Activated naive CD8-positive, alpha-beta T cell treated with anti-CD3 and anti-CD28 coated beads, Interleukin-2, amount 10 ng/mL, durations not matched to agents 7 days and 5 days (primary cell): ENCODE results near the gene DYRK2. TPM values are rescaled to one million over a fixed set of nuclear protein-coding genes. Genes with fewer than 3 reads are reported as not detected.
A peak's percentile ranks its signal among the peaks of the same experiment; 100 is the strongest.

Experiments
- ATAC-seq: fragments of 150-1000 bp; cut with Tn5 transposase; one replicate; pipeline ENCODE4 v1.10.0; 2021; ENCODE audit warnings: low read depth, moderate library complexity
- POLR2A ChIA-PET: fragments of 350-600 bp; sonication (Branson Sonifier 250); formaldehyde crosslinking; loops from one replicate; lab custom pipeline; 2021; ENCODE audit warnings: antibody characterized with exemption; lab: Charles Lee
- DNase-seq: peaks from one replicate; pipeline ENCODE4 v3.0.0; 2021
- H3K27ac Mint-ChIP-seq: one replicate; pipeline ENCODE4 v1.8.0; 2022; ENCODE audit warnings: mild to moderate bottlenecking, mixed read lengths
- H3K27me3 Mint-ChIP-seq: one replicate; pipeline ENCODE4 v1.8.0; 2022; ENCODE audit warnings: mild to moderate bottlenecking, moderate library complexity, mixed read lengths
- H3K36me3 Mint-ChIP-seq: one replicate; pipeline ENCODE4 v1.8.0; 2021; ENCODE audit warnings: mild to moderate bottlenecking, mixed read lengths
- H3K4me1 Mint-ChIP-seq: one replicate; pipeline ENCODE4 v1.8.0; 2021; ENCODE audit warnings: mixed read lengths
- H3K4me3 Mint-ChIP-seq: one replicate; pipeline ENCODE4 v1.8.0; 2022; ENCODE audit warnings: mild to moderate bottlenecking, moderate library complexity, mixed read lengths
- H3K9me3 Mint-ChIP-seq: one replicate; pipeline ENCODE4 v1.8.0; 2021; ENCODE audit warnings: mixed read lengths
- total RNA-seq, 2 experiments: library from RNA; stranded (reverse); gene quantifications; one replicate each; pipeline ENCODE4 v1.2.3, GENCODE V29; 2021

The DYRK2 gene
- total RNA-seq, 2 experiments from 2014 or later, result 108 to 109 TPM

- DNase-seq, result peak; percentile 88
- Mint-ChIP-seq H3K27me3 (peaks cover 3% of the 10 kb centered on the region), H3K4me3 (peak overlapping the region; percentile 72), H3K9me3 (peaks cover 10% of the 10 kb centered on the region), H3K4me1 (peaks cover 50% of the 10 kb centered on the region), H3K36me3 (peaks cover 30% of the 10 kb centered on the region), H3K27ac (peak overlapping the region; percentile 94)
- ATAC-seq, result peak; percentile 99
- POLR2A ChIA-PET, result interaction anchor here (0.8 to 3.9 kb wide), 8 partner anchors 13 to 85 kb away, joined by 3 to 57 read pairs (median 7); partner anchors contain the start of gene DYRK2
Measured at GRCh38 chr12:67630373-67631088, 18.0 kb upstream of the DYRK2 start.

GRCh38 chr12:67632005-67632404 lies 16.5 kb upstream of the DYRK2 start:
- POLR2A ChIA-PET, result interaction anchor here (3.9 to 7.8 kb wide), 2 partner anchors 17 kb away, joined by 42 to 57 read pairs; partner anchors contain the start of gene DYRK2
- Mint-ChIP-seq H3K36me3 (peaks cover 30% of the 10 kb centered on the region), H3K27me3 (peaks cover 3% of the 10 kb centered on the region), H3K4me1 (peaks cover 47% of the 10 kb centered on the region), H3K9me3 (peaks cover 10% of the 10 kb centered on the region), H3K4me3 (no peak overlapping the region), H3K27ac (no peak overlapping the region)
- no peak for DNase-seq
- no peak for ATAC-seq

DNA sequence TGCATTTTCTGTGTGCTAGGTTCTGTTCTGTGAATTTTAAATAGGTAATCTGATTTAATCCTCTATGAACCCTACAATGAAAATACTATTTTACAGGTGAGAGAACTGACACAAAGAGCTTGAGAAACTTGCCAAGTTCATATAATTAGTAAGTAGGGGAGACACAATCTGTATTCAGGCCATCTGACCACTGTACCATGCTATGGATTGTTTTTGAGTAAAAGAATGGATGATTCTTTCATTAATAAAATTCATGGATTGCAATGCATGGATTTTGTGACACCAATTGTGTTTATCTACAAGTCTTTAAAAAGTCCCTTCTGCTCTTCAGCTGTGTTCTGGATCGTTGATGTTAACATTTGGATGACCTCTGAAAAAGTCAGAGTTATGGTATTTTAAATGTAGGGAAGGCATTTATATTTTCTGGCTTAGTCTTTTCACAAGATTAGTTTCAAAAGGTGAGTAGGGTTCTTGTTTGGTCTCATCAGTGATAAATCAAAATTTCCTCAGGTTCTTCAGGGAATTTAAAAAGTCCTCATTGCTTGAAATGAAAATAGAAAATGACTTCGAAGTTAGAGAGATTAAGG lies 15.4 kb upstream of the DYRK2 start:
- Mint-ChIP-seq H3K9me3 (peaks cover 10% of the 10 kb centered on the region), H3K4me1 (peaks cover 45% of the 10 kb centered on the region), H3K27me3 (peaks cover 3% of the 10 kb centered on the region), H3K36me3 (peaks cover 31% of the 10 kb centered on the region), H3K4me3 (no peak overlapping the region), H3K27ac (no peak overlapping the region)
- DNase-seq (no peak), ATAC-seq (no peak)
- POLR2A ChIA-PET, result interaction anchor here (0.6 to 7.8 kb wide), 2 partner anchors 9 to 16 kb away, joined by 3 to 42 read pairs; partner anchors contain the start of gene DYRK2

- POLR2A ChIA-PET, result interaction anchor here (0.5 to 7.8 kb wide), 3 partner anchors 9 to 278 kb away, joined by 3 to 42 read pairs (median 3); partner anchors contain the start of gene DYRK2
- Mint-ChIP-seq H3K4me1 (peaks cover 43% of the 10 kb centered on the region), H3K27ac (no peak overlapping the region), H3K9me3 (peaks cover 8% of the 10 kb centered on the region), H3K36me3 (peaks cover 29% of the 10 kb centered on the region), H3K27me3 (peaks cover 3% of the 10 kb centered on the region), H3K4me3 (no peak overlapping the region)
- DNase-seq, result no peak
- no peak for ATAC-seq
Measured at GRCh38 chr12:67633708-67634107, 14.8 kb upstream of the DYRK2 start.

DNA sequence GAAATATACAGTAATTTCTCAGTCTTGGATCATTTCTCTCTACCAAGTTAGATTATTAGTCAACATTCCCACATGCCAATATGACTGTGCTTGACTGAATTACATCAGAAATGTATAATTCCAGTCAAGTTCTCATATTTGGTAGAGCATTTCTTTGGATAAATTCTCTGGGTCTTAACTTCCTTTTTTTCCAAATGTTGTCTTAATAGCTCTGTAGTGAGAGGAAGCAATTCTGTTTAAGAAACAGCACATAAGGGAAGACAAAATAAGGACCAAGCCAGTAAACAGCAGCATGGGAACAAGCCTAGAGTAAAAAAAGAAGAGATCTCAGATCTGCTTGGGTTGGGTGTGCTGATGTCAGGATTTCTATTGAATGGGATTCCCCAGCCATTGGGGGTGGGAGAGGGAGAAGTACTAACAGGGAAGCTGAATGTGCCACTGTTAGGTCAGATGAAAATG lies 14.2 kb upstream of the DYRK2 start:
- ATAC-seq, result no peak
- H3K36me3 Mint-ChIP-seq, result peaks cover 24% of the 10 kb centered on the region
- H3K27ac Mint-ChIP-seq, result no peak overlapping the region

GRCh38 chr12:67637718-67638117 lies 10.8 kb upstream of the DYRK2 start:
- POLR2A ChIA-PET, result interaction anchor here (7.8 kb wide), 1 partner anchor 11 kb away, joined by 42 read pairs; the partner anchor contains the start of gene DYRK2
- Mint-ChIP-seq H3K9me3 (peaks cover 1% of the 10 kb centered on the region), H3K27me3 (peaks cover 3% of the 10 kb centered on the region), H3K4me3 (no peak overlapping the region), H3K27ac (no peak overlapping the region), H3K36me3 (peaks cover 14% of the 10 kb centered on the region), H3K4me1 (peaks cover 15% of the 10 kb centered on the region)
- DNase-seq (no peak), ATAC-seq (no peak)

More for the DNA sequence above, 14.2 kb upstream of the DYRK2 start:
- Mint-ChIP-seq H3K4me1 (peaks cover 43% of the 10 kb centered on the region), H3K4me3 (no peak overlapping the region), H3K9me3 (peaks cover 7% of the 10 kb centered on the region), H3K27me3 (peaks cover 3% of the 10 kb centered on the region)
- POLR2A ChIA-PET, result interaction anchor here (7.8 kb wide), 1 partner anchor 15 kb away, joined by 42 read pairs; the partner anchor contains the start of gene DYRK2
- DNase-seq, result no peak

DNA sequence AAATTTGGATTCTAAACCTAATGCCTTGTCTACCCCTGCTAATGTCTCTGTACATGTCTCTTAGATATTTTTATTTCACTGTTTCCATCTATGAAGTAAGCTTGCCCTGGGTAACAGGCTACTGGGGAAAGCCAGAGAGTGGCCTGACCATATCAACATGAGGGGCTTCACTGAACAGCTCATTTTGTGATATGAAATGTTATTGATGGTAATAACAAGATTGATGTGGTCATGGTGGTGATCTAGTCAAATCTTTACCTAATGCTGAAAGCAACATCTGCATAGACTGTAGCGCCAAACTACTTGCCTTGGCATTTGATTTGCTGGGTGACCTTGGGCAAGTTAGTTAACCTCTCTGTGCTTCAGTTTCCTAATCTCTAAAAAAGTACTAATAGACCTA lies 9.9 kb upstream of the DYRK2 start:
- Mint-ChIP-seq H3K27me3 (no peaks in the 10 kb centered on the region), H3K36me3 (peaks cover 5% of the 10 kb centered on the region), H3K4me1 (peaks cover 6% of the 10 kb centered on the region), H3K9me3 (peaks cover 1% of the 10 kb centered on the region), H3K4me3 (no peak overlapping the region), H3K27ac (no peak overlapping the region)
- POLR2A ChIA-PET, result interaction anchor here (7.8 kb wide), 1 partner anchor 10 kb away, joined by 42 read pairs; the partner anchor contains the start of gene DYRK2
- DNase-seq, result no peak
- no peak for ATAC-seq

GRCh38 chr12:67640863-67641262 lies 7.7 kb upstream of the DYRK2 start:
- Mint-ChIP-seq H3K27ac (no peak overlapping the region), H3K27me3 (no peaks in the 10 kb centered on the region), H3K4me3 (no peak overlapping the region), H3K4me1 (peaks cover 2% of the 10 kb centered on the region), H3K36me3 (peaks cover 3% of the 10 kb centered on the region), H3K9me3 (peaks cover 1% of the 10 kb centered on the region)
- POLR2A ChIA-PET, result no interaction called here
- ATAC-seq (no peak), DNase-seq (no peak)

DNA sequence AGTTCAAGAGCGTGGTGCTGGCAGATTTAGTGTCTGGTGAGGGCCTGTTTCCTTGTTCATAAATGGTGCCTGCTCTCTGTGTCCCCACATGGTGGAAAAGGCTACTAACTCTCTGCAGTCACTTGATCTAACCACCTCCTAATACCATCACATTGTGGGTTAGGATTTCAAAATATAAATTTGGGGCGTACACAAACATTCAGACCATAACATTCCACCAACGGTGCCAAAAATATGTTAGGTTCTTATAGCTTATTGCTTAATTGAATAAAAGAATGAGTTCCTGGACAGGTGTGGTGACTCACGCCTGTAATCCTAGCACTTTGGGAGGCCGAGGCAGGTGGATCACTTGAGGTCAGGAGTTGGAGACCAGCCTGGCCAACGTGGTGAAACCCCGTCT lies 3.4 kb upstream of the DYRK2 start:
- H3K27ac Mint-ChIP-seq, result no peak overlapping the region
- POLR2A ChIA-PET, result no interaction called here
- no peaks in the 10 kb centered on the region for H3K9me3 Mint-ChIP-seq
- DNase-seq (no peak), ATAC-seq (no peak)
- no peak overlapping the region for H3K4me3 Mint-ChIP-seq
- H3K27me3 Mint-ChIP-seq, result peaks cover 4% of the 10 kb centered on the region
- peaks cover 1% of the 10 kb centered on the region for H3K36me3 Mint-ChIP-seq
- H3K4me1 Mint-ChIP-seq, result peaks cover 12% of the 10 kb centered on the region

GRCh38 chr12:67645601-67646000 lies 2.9 kb upstream of the DYRK2 start:
- H3K4me1 Mint-ChIP-seq, result peaks cover 15% of the 10 kb centered on the region
- ATAC-seq (no peak), DNase-seq (no peak)
- POLR2A ChIA-PET, result no interaction called here
- no peaks in the 10 kb centered on the region for H3K9me3 Mint-ChIP-seq
- H3K27ac Mint-ChIP-seq, result no peak overlapping the region
- H3K27me3 Mint-ChIP-seq, result peaks cover 4% of the 10 kb centered on the region
- H3K36me3 Mint-ChIP-seq, result peaks cover 6% of the 10 kb centered on the region
- no peak overlapping the region for H3K4me3 Mint-ChIP-seq

DNA sequence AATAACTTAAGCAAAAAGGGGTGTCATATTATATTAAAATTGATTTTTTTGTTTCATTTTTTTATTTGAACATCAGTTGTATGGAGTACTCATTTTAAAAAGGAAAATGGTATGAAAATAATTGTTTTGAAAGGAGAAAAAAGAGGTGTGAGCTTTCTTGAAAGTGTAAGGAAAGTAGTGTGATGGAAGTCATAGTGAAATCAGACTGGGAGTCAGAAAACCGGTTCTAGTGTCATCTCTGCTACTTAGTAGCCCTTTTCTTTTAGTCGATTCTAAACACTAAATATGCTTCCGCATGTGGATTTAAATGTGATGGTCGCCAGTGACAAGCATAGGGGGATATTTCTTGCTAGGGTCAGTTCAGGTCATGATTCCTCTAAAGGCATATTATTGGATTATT lies 1.8 kb upstream of the DYRK2 start:
- Mint-ChIP-seq H3K9me3 (no peaks in the 10 kb centered on the region), H3K27me3 (peaks cover 4% of the 10 kb centered on the region), H3K4me3 (no peak overlapping the region), H3K27ac (peak overlapping the region; percentile 52), H3K4me1 (peaks cover 26% of the 10 kb centered on the region), H3K36me3 (peaks cover 13% of the 10 kb centered on the region)
- ATAC-seq, result no peak
- POLR2A ChIA-PET, result no interaction called here
- DNase-seq, result no peak

GRCh38 chr12:67647181-67647798 lies 1.3 kb upstream of the DYRK2 start:
- peaks cover 4% of the 10 kb centered on the region for H3K27me3 Mint-ChIP-seq
- H3K4me3 Mint-ChIP-seq, result peak overlapping the region; percentile 96
- H3K4me1 Mint-ChIP-seq, result peaks cover 27% of the 10 kb centered on the region
- H3K27ac Mint-ChIP-seq, result peak overlapping the region; percentile 95
- no peaks in the 10 kb centered on the region for H3K9me3 Mint-ChIP-seq
- DNase-seq (no peak), ATAC-seq (no peak)
- POLR2A ChIA-PET, result interaction anchor here (1.3 to 4.4 kb wide), 6 partner anchors 11 to 378 kb away, joined by 4 to 57 read pairs (median 30); partner anchors contain the start of gene CAND1
- peaks cover 13% of the 10 kb centered on the region for H3K36me3 Mint-ChIP-seq
